ENCODE results near the gene IP6K3.

- TF ChIP-seq CTCF (IDR thresholded peaks at IDR 0.05) (no peak), POLR2AphosphoS5 (IDR thresholded peaks at IDR 0.05) (no peak), POLR2A (IDR thresholded peaks at IDR 0.05) (no peak)
Measured at GRCh38 chr6:33779895-33780294, 33.2 kb upstream of the IP6K3 start.
